T-helper 1 cell treated with Interleukin-12 subunit alpha and Interleukin-12 subunit beta and Interleukin-4 antibody, amounts not matched to agents 30 ng/mL and 1 ng/mL, for 36 hours (primary cell): ENCODE measurements around the gene GARNL3. TPM values are rescaled to one million over a fixed set of nuclear protein-coding genes. Genes with fewer than 3 reads are reported as not detected.

Experiments used
- intact Hi-C: fragments of 100-400 bp; cut with micrococcal nuclease; formaldehyde crosslinking; loops from one replicate; pipeline ENCODE4 v1.15.1; 2024
- total RNA-seq: library from RNA; stranded (reverse); gene quantifications from 2 replicates; pipeline ENCODE4 v1.2.3, GENCODE V29; 2022

The GARNL3 gene
- total RNA-seq, 1 donor from 2014 or later: 0.88 TPM

- intact Hi-C loops: no loop called here
Measured at GRCh38 chr9:127382541-127382940, 118.0 kb downstream of the GARNL3 start.

GRCh38 chr9:127384016-127384730 is 119.6 kb downstream of the GARNL3 start:
- intact Hi-C loops: no loop called here

- intact Hi-C loops: no loop called here
Measured at GRCh38 chr9:127384901-127385300, 120.3 kb downstream of the GARNL3 start.

- intact Hi-C loops: no loop called here
Measured at GRCh38 chr9:127386249-127386648, 121.7 kb downstream of the GARNL3 start.

- intact Hi-C loops: no loop called here
Measured at GRCh38 chr9:127386981-127387380, 122.4 kb downstream of the GARNL3 start.

GRCh38 chr9:127388037-127388855 is 123.7 kb downstream of the GARNL3 start:
- intact Hi-C loops: loop anchor here (1.0 to 2.0 kb wide), 8 partner anchors 8 to 402 kb away; partner anchors contain the start of genes LRSAM1, RPL12 and ZNF79

- intact Hi-C loops: loop anchor here (1.0 to 2.0 kb wide), 8 partner anchors 7 to 403 kb away; partner anchors contain the start of genes LRSAM1, RPL12 and ZNF79
Measured at GRCh38 chr9:127388856-127389238, 124.3 kb downstream of the GARNL3 start.

GRCh38 chr9:127389381-127390247 is 125.0 kb downstream of the GARNL3 start:
- intact Hi-C loops: loop anchor here (2.0 kb wide), 3 partner anchors 61 to 381 kb away; partner anchors contain the start of genes LRSAM1 and RPL12

GRCh38 chr9:127390248-127390545 is 125.6 kb downstream of the GARNL3 start:
- intact Hi-C loops: no loop called here

GRCh38 chr9:127390563-127390962 is 126.0 kb downstream of the GARNL3 start:
- intact Hi-C loops: no loop called here

- intact Hi-C loops: no loop called here
Measured at GRCh38 chr9:127392166-127392565, 127.6 kb downstream of the GARNL3 start.

- intact Hi-C loops: no loop called here
Measured at GRCh38 chr9:127392976-127393375, 128.4 kb downstream of the GARNL3 start.

GRCh38 chr9:127393645-127394044 is 129.1 kb downstream of the GARNL3 start:
- intact Hi-C loops: no loop called here

- intact Hi-C loops: loop anchor here (1.0 to 5.0 kb wide), 12 partner anchors 7 to 1807 kb away; partner anchors contain the start of genes LRSAM1, NAIF1, PTGES2 and RPL12
Measured at GRCh38 chr9:127395497-127396252, 131.1 kb downstream of the GARNL3 start.

GRCh38 chr9:127396253-127396807 is 131.8 kb downstream of the GARNL3 start:
- intact Hi-C loops: loop anchor here (1.0 to 5.0 kb wide), 12 partner anchors 8 to 1806 kb away; partner anchors contain the start of genes LRSAM1, NAIF1, PTGES2 and RPL12

- intact Hi-C loops: loop anchor here (1.0 to 5.0 kb wide), 14 partner anchors 9 to 1805 kb away; partner anchors contain the start of genes LRSAM1, NAIF1, PTGES2 and RALGPS1
Measured at GRCh38 chr9:127396808-127397645, 132.5 kb downstream of the GARNL3 start, which contains the start of gene SLC2A8. SLC2A8 (plus strand) TSS chr9:127397169; CDS start chr9:127397231, 62 bp downstream.

GRCh38 chr9:127397646-127398274 is 133.2 kb downstream of the GARNL3 start:
- intact Hi-C loops: loop anchor here (1.0 to 5.0 kb wide), 8 partner anchors 152 to 1805 kb away; partner anchors contain the start of genes NAIF1, PTGES2, RALGPS1 and STXBP1

- intact Hi-C loops: loop anchor here (5.0 kb wide), 2 partner anchors 729 to 1804 kb away; partner anchors contain the start of gene PTGES2
Measured at GRCh38 chr9:127398275-127398647, 133.7 kb downstream of the GARNL3 start.
